ENCODE data around the gene AIG1.

AIG1 gene

GRCh38 chr6:143362192-143362558, 301.5 kb downstream of the AIG1 start:
- no peak for DNase-seq (ENCODE audit: low read depth in 3 of 3)

- no peak for DNase-seq (ENCODE audit: low read depth in 3 of 3)
Observed at GRCh38 chr6:143363299-143363698, 302.6 kb downstream of the AIG1 start.

- no peak for DNase-seq (ENCODE audit: low read depth in 3 of 3)
Observed at GRCh38 chr6:143368426-143368825, 307.7 kb downstream of the AIG1 start.

GRCh38 chr6:143369971-143370370, 309.3 kb downstream of the AIG1 start:
- DNase-seq (ENCODE audit: low read depth in 3 of 3), result no peak

- no peak for DNase-seq (ENCODE audit: low read depth in 3 of 3)
Observed at GRCh38 chr6:143370812-143371370, 310.2 kb downstream of the AIG1 start.

GRCh38 chr6:143372199-143372882, 311.7 kb downstream of the AIG1 start:
- DNase-seq (ENCODE audit: low read depth in 3 of 3), result no peak

GRCh38 chr6:143374014-143374413, 313.3 kb downstream of the AIG1 start:
- DNase-seq (ENCODE audit: low read depth in 3 of 3), result no peak

- DNase-seq (ENCODE audit: low read depth in 3 of 3), result no peak
Observed at GRCh38 chr6:143375022-143375585, 314.4 kb downstream of the AIG1 start.

GRCh38 chr6:143376375-143376774, 315.7 kb downstream of the AIG1 start:
- no peak for DNase-seq (ENCODE audit: low read depth in 3 of 3)

- DNase-seq (ENCODE audit: low read depth in 3 of 3), result no peak
Observed at GRCh38 chr6:143376861-143377260, 316.2 kb downstream of the AIG1 start.

- DNase-seq (ENCODE audit: low read depth in 3 of 3), result no peak
Observed at GRCh38 chr6:143385636-143386035, 324.9 kb downstream of the AIG1 start.

GRCh38 chr6:143390278-143390677, 329.6 kb downstream of the AIG1 start:
- no peak for DNase-seq (ENCODE audit: low read depth in 3 of 3)
